HG03378 (cell line): ENCODE measurements around the gene LPAR5.

ENCODE experiments used
- ATAC-seq: cut with Tn5 transposase; IDR thresholded peaks from one replicate; pipeline ENCODE4 v1.9.1; 2021; ENCODE audit warnings: mild to moderate bottlenecking, moderate library complexity; ENCODE audit not compliant: unreplicated experiment

Gene LPAR5

GRCh38 chr12:6635856-6636531 lies at the start of gene LPAR5:
TSS of gene LPAR5 (minus strand) at chr12:6635959. CDS start at chr12:6621248, 14,711 bp downstream.
- no peak for ATAC-seq

DNA sequence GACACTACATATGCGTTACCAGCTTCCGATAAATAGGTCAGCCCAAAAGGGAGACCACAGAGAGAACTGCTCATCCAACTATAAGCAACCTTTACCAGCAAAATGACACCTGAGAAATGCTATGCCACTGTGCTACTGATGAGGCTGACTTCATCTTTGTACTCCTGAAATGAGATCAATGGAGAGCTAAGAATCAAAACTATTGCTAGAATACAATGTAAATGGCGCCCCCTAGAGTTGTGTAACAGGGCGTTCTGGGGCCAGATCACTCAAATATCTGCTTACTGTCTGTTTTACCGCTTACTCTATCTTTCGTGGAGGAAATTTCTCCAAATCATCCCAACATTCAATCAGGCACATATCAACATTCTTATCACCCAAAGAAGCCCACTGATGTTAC lies 48.9 kb upstream of the LPAR5 start:
- no peak for ATAC-seq

- no peak for ATAC-seq
Measured at GRCh38 chr12:6676962-6677361, 41.2 kb upstream of the LPAR5 start.

DNA sequence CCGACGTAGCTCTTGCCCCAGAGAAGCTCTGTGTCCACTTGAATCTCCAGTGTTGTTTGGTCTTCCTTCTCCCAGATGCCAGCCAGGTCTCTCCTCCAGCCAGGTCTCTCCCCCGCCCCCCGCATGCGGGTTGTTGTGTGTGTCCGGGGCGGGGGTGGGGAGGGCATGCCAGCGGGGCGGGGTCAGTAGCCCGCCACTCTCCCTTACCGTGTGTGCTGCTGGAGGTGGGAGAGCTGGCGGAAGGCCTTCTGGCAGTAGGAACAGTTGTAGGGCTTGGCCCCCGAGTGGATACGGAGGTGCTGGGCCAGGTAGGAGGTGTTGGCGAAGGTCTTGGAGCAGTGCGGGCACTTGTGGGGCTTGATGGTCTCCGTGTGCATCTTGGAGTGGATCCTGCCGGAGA lies 36.4 kb upstream of the LPAR5 start:
- no peak for ATAC-seq

GRCh38 chr12:6667559-6668210 lies 31.9 kb upstream of the LPAR5 start:
- no peak for ATAC-seq

DNA sequence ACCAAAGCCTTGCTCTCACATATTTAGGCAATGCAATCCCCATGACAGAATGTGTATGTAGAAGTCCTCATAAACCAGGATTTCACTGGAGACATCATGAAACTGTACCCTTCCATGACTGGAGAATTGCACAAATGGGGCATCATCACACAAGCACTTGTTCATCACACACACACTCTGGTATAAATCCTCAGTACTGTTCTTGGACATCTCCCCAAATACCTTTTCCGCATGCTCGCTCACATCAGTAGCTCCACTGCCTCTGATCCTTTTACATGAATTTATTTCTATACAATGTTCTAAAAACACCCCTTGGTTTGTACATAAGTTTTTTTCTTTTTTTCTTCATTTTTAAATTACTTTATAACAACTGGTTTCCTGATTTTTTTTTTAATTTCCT lies 30.5 kb upstream of the LPAR5 start:
- ATAC-seq = no peak

DNA sequence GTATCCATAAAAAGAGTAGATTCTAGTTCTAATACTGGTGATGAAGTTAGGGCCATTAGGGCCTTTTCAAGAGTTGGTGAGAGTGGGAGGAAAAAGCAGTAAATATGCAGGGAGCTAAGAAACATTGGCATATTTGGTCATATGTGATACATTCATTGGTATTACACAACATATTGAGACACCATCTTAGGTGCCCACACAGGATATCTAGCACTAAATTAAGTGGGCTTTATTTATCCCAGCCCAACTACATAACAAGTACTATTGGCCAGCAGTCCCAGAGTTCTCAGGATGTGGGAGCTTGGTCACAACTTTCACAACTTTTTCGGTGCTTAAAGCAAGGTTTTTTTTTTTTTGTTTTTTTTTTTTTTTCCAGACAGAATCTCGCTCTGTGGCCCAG lies 29.1 kb upstream of the LPAR5 start:
- ATAC-seq = no peak

- ATAC-seq = peak; percentile 84
Measured at GRCh38 chr12:6662906-6663742, 27.4 kb upstream of the LPAR5 start, which contains the start of gene ING4. TSS of gene ING4 (minus strand) at chr12:6663119. CDS start at chr12:6663101, 18 bp downstream.

GRCh38 chr12:6662602-6662905 lies 26.8 kb upstream of the LPAR5 start:
- ATAC-seq = no peak

DNA sequence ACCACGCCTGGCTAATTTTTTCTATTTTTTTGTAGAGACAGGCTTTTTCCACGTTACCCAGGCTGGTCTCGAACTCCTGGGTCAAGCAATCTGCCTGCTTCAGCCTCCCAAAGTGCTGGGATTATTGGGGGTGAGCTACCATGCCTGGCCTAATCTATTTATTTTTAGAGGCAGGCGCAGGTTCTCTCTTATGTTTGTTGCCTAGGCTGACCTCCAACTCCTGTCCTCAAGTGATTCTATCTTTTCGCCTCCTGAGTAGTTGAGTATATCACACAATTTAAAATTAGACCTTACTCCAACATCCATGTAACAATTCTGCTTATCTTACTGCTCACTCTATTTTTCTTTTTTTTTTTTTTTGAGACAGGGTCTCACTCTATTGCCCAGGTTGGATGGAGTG lies 18.2 kb upstream of the LPAR5 start:
- ATAC-seq = no peak

DNA sequence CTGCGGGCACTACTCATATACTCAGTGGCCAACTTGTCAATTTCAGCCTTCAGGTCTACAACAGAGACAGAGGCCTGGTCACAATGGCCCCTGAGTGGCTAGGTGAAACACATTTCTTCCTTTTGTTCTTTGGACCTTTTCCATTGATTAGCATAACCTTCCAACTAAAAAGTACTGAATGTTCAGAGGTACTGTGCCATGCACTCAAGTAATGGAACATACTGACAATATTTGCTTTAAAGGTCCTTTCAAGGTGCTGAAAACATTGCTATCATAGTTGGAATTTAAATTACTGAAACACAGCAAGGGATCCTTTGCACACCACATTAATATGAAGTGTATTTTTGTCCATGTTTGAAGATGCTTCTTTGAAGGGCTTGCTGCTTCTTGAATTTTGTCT lies 17.6 kb upstream of the LPAR5 start:
- ATAC-seq = no peak

- ATAC-seq = no peak
Measured at GRCh38 chr12:6652391-6652790, 16.6 kb upstream of the LPAR5 start.

- ATAC-seq = no peak
Measured at GRCh38 chr12:6650832-6651231, 15.1 kb upstream of the LPAR5 start.

DNA sequence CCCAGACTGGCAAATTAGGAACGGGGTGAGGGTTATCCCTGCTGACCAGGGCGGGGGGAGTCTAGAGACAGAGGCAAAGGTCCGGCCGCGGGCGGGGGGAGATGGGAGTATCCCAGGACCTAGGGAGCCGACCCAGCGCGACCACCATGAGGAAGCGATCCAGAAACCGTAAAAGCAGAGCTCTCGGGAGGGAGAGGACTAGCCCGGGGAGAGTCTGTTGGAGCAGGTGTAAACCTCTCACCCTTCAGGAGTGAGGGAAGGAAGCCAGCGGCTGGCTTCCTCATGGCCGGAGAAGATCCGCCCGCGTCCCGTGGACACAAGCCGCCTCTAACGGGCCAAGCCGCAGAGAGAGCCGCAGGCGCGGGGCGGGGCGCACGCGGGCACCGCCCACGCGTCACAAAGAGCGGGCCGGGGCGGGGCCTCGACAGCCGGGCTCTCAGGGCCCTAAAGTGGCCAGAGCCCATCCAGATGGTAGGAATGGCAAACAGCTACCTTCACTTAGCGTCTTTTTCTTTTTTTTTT lies 11.4 kb upstream of the LPAR5 start, which contains the start of gene ACRBP:
Gene ACRBP, minus strand, starts transcription at position 350 of the 522 bp plus-strand sequence. Its CDS starts 66 bp downstream, at position 284.
- ATAC-seq = no peak

DNA sequence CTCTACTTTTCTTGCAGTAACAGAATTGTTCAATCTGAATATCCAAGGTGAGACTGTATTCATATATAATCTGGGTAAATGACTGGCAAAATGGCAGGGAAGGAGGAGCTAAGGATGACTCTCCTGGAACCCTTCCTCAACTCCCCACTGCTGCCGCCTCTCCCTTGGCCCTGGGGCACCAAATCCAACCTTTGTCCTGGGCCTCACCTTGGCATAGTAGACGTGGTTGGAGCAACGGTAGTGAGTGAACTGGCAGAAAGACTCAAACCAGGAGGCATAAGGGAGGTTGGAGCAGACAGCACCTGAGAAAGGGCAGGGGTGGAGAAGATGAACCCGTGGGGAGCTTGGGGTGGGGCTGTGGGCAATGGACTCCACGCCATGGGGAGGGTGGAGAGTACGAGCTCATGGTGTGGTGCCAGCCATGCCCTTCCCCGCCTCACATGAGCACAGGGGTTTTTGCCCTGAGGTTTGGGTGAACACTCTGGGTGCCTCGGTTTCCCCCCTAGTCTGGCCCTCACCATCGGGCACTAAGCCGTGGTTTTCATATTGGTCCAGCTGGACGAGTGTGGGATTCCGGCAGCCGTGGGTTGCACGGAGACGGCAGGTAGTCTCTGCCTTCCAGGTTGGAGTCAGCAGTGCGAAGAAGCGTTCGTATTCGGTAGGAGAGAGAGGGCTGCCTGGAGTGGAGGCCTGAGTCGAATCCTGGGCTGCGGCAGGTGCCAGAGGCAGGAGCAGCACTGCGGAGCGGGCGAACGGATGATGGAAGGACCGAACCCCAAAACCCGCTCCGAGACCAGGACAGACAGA lies 10.7 kb upstream of the LPAR5 start:
- ATAC-seq = no peak

DNA sequence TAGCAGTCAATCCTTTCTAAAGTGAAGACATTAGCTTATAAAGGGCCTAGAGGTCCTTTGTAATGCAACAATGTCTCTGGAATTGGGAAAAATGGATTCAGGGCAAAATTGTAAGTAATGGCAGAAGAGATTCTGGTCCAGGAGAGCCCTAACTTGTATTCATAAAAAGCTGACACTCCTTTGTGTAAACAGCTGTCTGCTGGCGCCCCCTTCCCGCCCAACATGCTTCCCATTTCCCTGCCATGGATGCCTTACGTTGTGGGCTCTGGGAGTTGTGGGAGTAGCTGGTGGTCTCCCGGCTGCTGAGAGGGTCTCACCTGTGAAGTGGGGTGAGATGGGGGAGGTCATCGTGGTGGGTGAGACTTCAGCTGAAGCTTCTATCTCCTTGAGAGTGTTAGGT lies 9.1 kb upstream of the LPAR5 start:
- ATAC-seq = no peak

- ATAC-seq = no peak
Measured at GRCh38 chr12:6644257-6644596, 8.5 kb upstream of the LPAR5 start.

DNA sequence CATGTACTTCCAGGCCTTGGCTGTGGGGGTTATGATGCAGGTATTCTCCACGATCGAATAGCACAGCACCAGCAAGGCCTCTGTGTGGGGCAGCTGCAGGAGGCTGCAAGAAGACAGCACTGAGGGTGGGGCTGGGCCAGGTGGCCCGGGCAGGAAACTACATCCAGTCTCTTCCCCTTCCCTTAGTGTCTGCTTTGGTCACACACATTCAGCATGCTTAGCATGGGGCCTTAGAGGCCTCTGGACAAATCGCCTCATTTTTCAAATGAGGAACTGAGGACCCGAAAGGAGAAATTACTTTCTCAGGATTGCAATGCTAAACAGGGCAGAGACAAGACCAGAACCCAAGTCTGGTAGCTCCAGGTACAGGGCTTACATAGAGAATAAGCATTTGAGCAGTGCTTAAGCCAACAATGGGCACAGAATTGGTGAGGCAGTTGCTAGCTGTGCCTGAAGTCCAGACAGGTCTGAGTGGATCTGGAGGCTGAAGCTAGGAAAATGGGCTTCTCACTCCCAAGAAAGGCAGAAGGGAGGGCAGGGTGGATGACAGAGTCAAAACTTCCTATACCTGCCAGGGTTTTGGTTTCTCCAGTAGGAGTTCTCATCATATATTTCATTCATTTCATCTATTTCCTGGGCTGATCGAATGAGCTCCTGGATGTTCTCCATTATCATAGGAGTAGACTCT lies 8.0 kb upstream of the LPAR5 start:
- no peak for ATAC-seq

- no peak for ATAC-seq
Measured at GRCh38 chr12:6641131-6641530, 5.4 kb upstream of the LPAR5 start.

DNA sequence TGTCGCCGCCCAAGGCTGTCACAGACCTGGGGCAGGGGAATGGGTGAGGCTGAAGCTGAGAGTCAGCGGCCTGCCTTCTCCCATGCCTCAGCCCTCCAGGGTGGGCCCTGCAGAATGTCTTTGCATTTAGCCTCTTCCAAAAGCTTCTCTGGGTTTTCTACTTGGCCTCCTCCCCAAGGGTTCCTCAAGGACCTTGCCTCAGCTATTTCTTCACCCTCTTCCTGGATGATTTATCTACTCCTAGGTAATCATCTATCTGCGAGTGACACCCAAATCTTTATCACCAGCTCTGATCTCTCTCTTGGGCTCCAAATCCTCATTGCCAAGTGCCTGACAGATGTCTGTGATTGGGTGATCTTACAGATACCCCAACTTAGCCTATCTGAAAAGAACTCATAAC lies 4.7 kb upstream of the LPAR5 start:
- ATAC-seq = no peak
